ENCODE results near the gene DHX35. TPM values are rescaled to one million over a fixed set of nuclear protein-coding genes. Genes with fewer than 3 reads are reported as not detected.
"Not testable (repeated sequence)": the region's sequence is repeated elsewhere in the genome, so short reads cannot be mapped to it uniquely, and the experiment has no call there.

Gene DHX35
- polyA plus RNA-seq, 3 donors, result 3.0 to 7.4 (median 6.9) TPM

GRCh38 chr20:38935967-38936407 is 26.2 kb upstream of the DHX35 start:
- 79 to 83% (median 81%) methylated on average over 5 of the region's 5 CpGs for WGBS, 3 donors
- no peak overlapping the region for H3K27ac ChIP-seq (ENCODE audit: low read depth, low read length)

DNA sequence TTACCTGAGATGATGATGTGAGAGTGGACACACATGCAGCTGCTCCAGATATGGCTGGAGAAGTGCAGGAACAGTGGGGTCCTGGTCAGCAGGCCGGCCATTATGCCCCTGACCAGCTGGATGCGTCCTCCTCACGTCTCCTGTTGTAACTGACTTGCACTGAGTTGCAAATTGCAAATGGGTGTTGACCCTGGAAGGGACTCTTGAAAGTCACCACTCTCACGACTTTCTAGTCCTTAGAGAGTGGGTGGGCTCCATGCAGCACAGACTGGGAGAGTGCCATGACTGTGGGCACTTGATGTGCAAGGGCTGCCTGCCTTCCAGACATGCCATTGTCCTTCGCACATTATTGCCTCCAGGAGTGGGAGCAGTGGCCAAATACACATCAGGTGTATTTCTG is 25.1 kb upstream of the DHX35 start:
- 94 to 98% (median 97%) methylated on average over 5 of the region's 5 CpGs for WGBS, 3 donors
- H3K27ac ChIP-seq (ENCODE audit: low read depth, low read length), result no peak overlapping the region

DNA sequence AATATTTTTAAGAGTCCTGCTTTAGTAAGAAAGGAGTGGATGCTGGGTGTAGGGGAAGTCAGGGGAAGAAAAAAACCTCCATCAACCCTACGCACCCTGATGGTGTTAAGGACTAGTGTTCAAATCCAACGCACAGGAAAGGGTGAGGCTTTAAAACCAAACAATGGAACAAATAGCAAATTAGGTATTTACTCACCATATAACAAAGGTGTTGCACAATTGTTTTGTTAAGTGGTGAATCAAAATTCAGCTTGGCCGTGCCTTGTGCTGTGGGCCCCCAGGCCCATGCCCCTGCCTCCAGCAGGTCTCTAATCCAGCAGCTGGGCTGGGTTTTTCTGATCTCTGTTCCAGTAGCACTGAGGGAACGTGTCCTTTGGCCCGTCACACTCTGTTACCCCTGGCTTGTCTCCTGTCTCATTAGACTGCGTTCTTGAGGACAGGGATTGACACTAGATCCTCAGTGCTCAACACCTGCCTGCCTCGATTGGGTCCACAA is 24.1 kb upstream of the DHX35 start:
- H3K27ac ChIP-seq (ENCODE audit: low read depth, low read length), result no peak overlapping the region
- WGBS, 3 donors, result 87 to 93% (median 88%) methylated on average over 7 of the region's 7 CpGs

DNA sequence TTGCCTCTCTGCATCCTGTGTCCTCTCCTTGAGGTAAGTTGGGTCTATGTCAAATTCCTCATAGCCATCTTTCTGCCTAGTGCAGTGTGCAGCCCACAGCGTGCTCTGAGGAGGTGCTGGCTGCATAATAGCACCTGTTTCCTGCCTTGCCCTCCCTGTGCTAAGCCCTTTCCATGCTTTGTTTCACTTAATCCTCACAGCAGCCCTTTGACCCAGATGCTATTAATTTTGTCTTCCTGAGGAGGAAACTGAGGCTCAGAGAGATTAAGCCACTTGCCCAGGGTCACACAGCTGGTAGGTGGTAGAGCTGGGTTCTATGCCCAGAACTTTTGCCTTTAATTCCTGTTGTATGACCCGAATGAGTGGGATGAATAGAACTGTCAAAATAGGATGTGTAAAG is 22.5 kb upstream of the DHX35 start:
- 60 to 78% (median 76%) methylated on average over 2 of the region's 2 CpGs for WGBS, 3 donors
- no peak overlapping the region for H3K27ac ChIP-seq (ENCODE audit: low read depth, low read length)

DNA sequence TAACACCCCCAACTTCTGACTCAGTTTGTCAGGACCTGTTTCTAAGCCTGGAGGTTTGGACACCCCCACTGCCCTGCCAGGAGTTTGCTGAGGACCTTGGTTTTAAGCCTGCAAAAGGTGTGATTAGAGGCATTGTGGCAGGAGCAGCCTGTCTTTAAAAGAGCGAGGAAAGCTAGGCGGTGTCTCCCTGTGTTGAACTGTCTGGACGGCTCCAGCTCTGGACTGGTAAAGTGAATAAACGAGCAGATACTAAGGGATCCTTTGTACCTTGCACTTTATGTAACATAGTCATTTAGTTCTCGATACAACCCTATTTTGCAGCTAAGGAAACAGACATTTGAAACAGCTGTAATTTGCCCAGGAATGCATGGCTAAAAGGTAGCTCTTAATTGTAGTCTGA is 21.5 kb upstream of the DHX35 start:
- WGBS, 3 donors, result 93 to 96% (median 96%) methylated on average over 5 of the region's 5 CpGs
- H3K27ac ChIP-seq (ENCODE audit: low read depth, low read length), result no peak overlapping the region

DNA sequence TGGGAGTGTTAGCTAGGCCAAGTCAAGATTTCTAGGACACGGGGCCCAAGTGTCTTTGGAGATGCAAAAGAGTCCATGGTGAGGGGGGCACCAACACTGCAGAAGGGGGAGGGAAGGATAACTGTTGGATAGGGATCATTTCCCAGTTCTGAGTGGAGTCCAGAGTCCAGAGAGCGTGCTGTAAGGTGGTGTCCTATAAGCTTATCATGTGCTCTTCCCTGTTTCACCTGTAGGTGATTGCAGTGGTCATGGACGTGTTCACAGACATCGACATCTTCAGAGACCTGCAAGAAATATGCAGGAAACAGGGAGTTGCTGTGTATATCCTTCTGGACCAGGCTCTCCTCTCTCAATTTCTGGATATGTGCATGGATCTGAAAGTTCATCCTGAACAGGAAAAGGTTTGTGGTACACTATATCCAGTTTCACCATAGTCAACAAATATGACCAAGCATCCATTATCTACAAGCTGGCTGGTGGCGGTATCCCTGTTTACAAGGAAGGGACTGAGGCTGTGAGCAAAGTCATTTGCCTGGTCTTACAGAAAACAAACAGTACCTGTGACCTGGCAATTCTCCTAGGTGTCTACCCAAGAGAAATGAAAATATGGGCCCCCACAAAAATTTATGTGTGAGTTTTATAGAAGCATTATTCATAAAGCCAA is 20.3 kb upstream of the DHX35 start:
- H3K27ac ChIP-seq (ENCODE audit: low read depth, low read length), result no peak overlapping the region
- WGBS, 3 donors, result 90 to 97% (median 97%) methylated on average over 5 of the region's 5 CpGs

DNA sequence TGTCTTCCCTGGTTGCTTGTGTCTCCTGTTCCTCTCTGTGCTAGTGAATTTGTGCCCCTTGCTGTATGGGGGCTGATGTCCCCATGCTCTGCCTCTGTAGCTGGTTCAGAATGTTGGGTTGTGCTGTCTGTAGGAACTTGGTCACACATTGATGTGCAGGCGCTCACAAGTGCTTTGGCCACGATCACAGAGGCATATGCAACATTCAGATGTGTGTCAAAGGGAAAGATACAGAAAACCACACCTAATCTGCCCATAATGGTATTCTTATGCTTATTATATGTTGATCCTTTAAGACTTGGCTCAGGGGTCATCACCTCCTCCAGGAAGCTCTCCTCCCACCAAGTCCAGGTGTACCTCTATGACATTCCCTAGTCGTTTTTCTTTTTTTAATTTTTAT is 17.1 kb upstream of the DHX35 start:
- WGBS, 3 donors, result 74 to 94% (median 87%) methylated on average over 3 of the region's 3 CpGs

GRCh38 chr20:38946836-38947235 is 15.3 kb upstream of the DHX35 start:
- 90 to 96% (median 92%) methylated on average over 3 of the region's 3 CpGs for WGBS, 3 donors

More for the DNA sequence above, 17.1 kb upstream of the DHX35 start:
- H3K27ac ChIP-seq (ENCODE audit: low read depth, low read length), result no peak overlapping the region

GRCh38 chr20:38947931-38948362 is 14.2 kb upstream of the DHX35 start:
- H3K27ac ChIP-seq (ENCODE audit: low read depth, low read length), result no peak overlapping the region
- WGBS, 3 donors, result 61 to 64% (median 63%) methylated on average over 7 of the region's 7 CpGs

More at GRCh38 chr20:38946836-38947235, 15.3 kb upstream of the DHX35 start:
- no peak overlapping the region for H3K27ac ChIP-seq (ENCODE audit: low read depth, low read length)

DNA sequence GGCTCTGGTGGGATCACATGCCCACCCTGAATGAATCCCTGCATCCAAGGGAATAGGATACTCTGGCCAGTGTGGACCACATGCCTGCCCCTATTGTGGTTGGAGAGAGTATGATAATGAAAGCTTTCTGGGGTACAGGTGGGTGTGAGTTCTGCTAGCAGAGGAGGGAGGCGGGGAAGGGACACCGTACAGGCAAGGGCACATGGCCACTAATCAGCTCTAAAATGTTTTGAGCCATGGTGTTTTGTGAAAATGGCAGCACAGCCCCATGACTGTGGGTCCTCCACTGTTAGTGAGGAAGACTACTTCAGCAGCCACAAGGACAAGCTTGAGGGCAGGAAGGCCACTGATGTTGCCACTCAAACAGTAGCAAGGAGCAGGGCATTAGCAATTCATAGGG is 11.9 kb upstream of the DHX35 start:
- WGBS, 3 donors, result 75 to 100% (median 95%) methylated on average over 2 of the region's 2 CpGs

GRCh38 chr20:38951611-38952010 is 10.5 kb upstream of the DHX35 start:
- H3K27ac ChIP-seq (ENCODE audit: low read depth, low read length), result no peak overlapping the region
- WGBS, 3 donors, result 95 to 99% (median 98%) methylated on average over 9 of the region's 9 CpGs

More for the DNA sequence above, 11.9 kb upstream of the DHX35 start:
- H3K27ac ChIP-seq (ENCODE audit: low read depth, low read length), result no peak overlapping the region

DNA sequence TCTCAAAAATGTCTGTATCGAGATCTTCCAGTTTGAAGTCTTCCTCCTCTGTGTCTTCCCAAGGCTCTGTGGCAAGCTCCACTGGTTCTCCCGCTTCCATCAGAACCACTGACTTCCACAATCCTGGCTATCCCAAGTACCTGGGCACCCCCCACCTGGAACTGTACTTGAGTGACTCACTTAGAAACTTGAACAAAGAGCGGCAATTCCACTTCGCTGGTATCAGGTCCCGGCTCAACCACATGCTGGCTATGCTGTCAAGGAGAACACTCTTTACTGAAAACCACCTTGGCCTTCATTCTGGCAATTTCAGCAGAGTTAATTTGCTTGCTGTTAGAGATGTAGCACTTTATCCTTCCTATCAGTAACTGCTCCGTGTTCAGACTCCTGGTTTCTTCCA is 10.0 kb upstream of the DHX35 start:
- 96 to 97% (median 96%) methylated on average over 6 of the region's 6 CpGs for WGBS, 3 donors
- no peak overlapping the region for H3K27ac ChIP-seq (ENCODE audit: low read depth, low read length)

GRCh38 chr20:38953630-38954340 is 8.4 kb upstream of the DHX35 start:
- H3K27ac ChIP-seq (ENCODE audit: low read depth, low read length), result no peak overlapping the region
- WGBS, 3 donors, result 80 to 88% (median 87%) methylated on average over 8 of the region's 8 CpGs

GRCh38 chr20:38957235-38957876 is 4.8 kb upstream of the DHX35 start:
- WGBS, 3 donors, result 91 to 97% (median 95%) methylated on average over 5 of the region's 5 CpGs
- no peak overlapping the region for H3K27ac ChIP-seq (ENCODE audit: low read depth, low read length)

- 86 to 92% (median 87%) methylated on average over 8 of the region's 8 CpGs for WGBS, 3 donors
- no peak overlapping the region for H3K27ac ChIP-seq (ENCODE audit: low read depth, low read length)
Observed at GRCh38 chr20:38957915-38958485, 4.1 kb upstream of the DHX35 start.

DNA sequence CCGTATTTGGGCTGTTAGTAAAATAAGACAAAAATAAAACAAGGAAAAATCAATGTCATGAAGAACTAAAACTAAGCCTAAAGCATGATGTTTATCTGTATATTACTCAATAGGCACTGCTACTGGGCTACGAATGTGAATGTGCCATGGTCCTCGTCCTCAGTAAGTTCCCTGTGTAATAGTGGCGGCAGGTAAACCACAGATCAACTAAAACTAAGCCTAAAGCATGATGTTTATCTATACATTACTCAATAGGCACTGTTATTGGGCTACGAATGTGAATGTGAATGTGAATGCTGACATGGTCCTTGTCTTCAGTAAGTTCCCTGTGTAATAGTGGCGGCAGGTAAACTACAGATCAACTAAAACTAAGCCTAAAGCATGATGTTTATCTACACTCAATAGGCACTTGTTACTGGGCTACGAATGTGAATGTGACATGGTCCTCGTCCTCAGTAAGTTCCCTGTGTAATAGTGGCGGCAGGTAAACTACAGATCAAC is 1.9 kb upstream of the DHX35 start:
- 87 to 96% (median 89%) methylated on average over 9 of the region's 9 CpGs for WGBS, 3 donors
- H3K27ac ChIP-seq (ENCODE audit: low read depth, low read length), result not testable (repeated sequence)

DNA sequence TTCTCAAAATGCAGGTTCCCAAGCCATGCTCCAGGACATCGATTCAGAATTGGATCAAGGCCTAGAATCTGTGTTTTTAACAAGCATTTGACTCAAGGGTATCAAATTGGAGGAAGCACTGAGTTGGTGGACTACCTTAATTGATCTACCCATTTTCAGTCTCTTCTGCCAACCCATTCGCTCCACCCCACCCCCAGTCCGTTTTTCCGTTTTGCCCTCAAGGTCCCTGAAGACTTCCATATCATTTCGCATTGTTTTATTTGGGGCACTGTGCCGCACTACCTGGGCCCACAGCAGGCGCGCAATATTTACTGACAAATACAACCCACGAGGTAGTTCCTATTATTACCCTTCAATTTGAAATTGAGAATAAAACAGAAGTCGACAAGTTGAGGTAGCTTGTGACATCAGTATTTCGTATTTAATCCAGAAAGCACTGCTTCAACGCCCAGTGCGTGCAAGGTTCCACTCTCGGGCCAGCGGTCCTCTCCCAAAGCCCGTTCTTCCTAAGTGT is 557 bp upstream of the DHX35 start:
- H3K27ac ChIP-seq (ENCODE audit: low read depth, low read length), result no peak overlapping the region
- WGBS, 3 donors, result 9 to 13% (median 10%) methylated on average over 16 of the region's 16 CpGs

DNA sequence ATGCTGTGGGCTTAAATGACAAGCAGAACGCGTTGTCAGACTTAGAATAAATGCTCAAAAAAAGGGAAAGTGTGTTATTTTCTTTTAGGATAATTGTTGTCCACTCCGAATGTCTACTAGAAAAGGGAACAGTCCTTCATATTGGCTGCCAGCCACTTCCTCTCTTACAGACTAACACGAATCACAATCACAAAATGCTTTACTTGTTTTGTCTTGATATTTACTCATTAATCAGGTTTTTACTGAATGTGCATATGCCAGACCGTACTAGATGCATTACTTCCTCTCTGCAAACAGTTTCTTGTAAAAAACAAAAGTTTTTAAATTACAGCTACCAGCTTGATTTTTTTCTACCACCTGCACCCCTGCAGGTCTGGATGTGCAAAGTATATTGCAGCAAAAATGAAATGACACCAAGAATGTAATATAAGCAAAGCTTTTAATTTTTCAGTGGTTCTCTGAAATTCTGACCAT is 821 bp downstream of the DHX35 start:
- no peak overlapping the region for H3K27ac ChIP-seq (ENCODE audit: low read depth, low read length)
- 1 to 3% (median 2%) methylated on average over 5 of the region's 5 CpGs for WGBS, 3 donors
